ENCODE measurements around the gene SCRG1.

Gene SCRG1

GRCh38 chr4:173357939-173358338 is 41.0 kb downstream of the SCRG1 start:
- DNase-seq: no peak

- no peak for DNase-seq
Observed at GRCh38 chr4:173347467-173347866, 51.4 kb downstream of the SCRG1 start.

- DNase-seq: no peak
Observed at GRCh38 chr4:173346074-173346473, 52.8 kb downstream of the SCRG1 start.

GRCh38 chr4:173345648-173346047 is 53.3 kb downstream of the SCRG1 start:
- DNase-seq: peak in 1 of 3 donors; percentile 5

- DNase-seq: no peak
Observed at GRCh38 chr4:173343832-173344397, 55.0 kb downstream of the SCRG1 start.

GRCh38 chr4:173337463-173337862 is 61.5 kb downstream of the SCRG1 start:
- no peak for DNase-seq

- peak; percentile 76 to 89 (median 81) for DNase-seq
Observed at GRCh38 chr4:173334891-173335752, 63.8 kb downstream of the SCRG1 start.
